Mesendoderm (in vitro differentiated cells): ENCODE results near the gene SAMD15.
A peak's percentile ranks its signal among the peaks of the same experiment; 100 is the strongest.

Source experiments
- DNase-seq: peaks from one replicate; pipeline ENCODE4 v3.0.0; 2013
- H2AK5ac ChIP-seq: 2 replicates; pipeline ENCODE4 v1.6.1; 2013; ENCODE audit warnings: low read length, inconsistent platforms
- H2BK120ac ChIP-seq: 2 replicates; pipeline ENCODE4 v1.6.1; 2013; ENCODE audit warnings: low read depth, mild to moderate bottlenecking, low read length, moderate library complexity, mixed read lengths
- H2BK15ac ChIP-seq: replicated peaks from 2 replicates; pipeline ENCODE4 v1.6.1; 2013; ENCODE audit warnings: low read depth, mild to moderate bottlenecking, moderate library complexity
- H2BK5ac ChIP-seq: 2 replicates; pipeline ENCODE4 v1.6.1; 2013; ENCODE audit warnings: low read length, inconsistent platforms
- H3K18ac ChIP-seq: 2 replicates; pipeline ENCODE4 v1.6.1; 2013; ENCODE audit warnings: mild to moderate bottlenecking, low read length, mixed read lengths
- H3K23ac ChIP-seq: one replicate; pipeline ENCODE4 v1.6.1; 2013; ENCODE audit warnings: low read length
- H3K27ac ChIP-seq: 2 replicates; pipeline ENCODE4 v1.5.1; 2013; ENCODE audit warnings: low read depth, mild to moderate bottlenecking, inconsistent platforms, low read length, moderate library complexity
- H3K27me3 ChIP-seq: 2 replicates; pipeline ENCODE4 v1.6.1; 2013; ENCODE audit warnings: low read length, control low read depth, mild to moderate bottlenecking, inconsistent platforms; ENCODE audit not compliant: insufficient read depth, poor library complexity
- H3K36me3 ChIP-seq: 2 replicates; pipeline ENCODE4 v1.6.1; 2013; ENCODE audit warnings: low read length, inconsistent platforms; ENCODE audit not compliant: control insufficient read depth, insufficient read depth
- H3K4ac ChIP-seq: one replicate; pipeline ENCODE4 v1.6.1; 2013; ENCODE audit warnings: low read depth, mild to moderate bottlenecking, low read length, moderate library complexity
- H3K4me1 ChIP-seq: 2 replicates; pipeline ENCODE4 v1.6.1; 2013; ENCODE audit warnings: low read depth, low read length, inconsistent platforms; ENCODE audit not compliant: control insufficient read depth
- H3K4me2 ChIP-seq: 2 replicates; pipeline ENCODE4 v1.6.1; 2013; ENCODE audit warnings: low read length
- H3K4me3 ChIP-seq: 2 replicates; pipeline ENCODE4 v1.5.1; 2013; ENCODE audit warnings: mild to moderate bottlenecking, low read length
- H3K56ac ChIP-seq: one replicate; pipeline ENCODE4 v1.6.1; 2013; ENCODE audit warnings: low read length
- H3K79me1 ChIP-seq: 2 replicates; pipeline ENCODE4 v1.6.1; 2013; ENCODE audit warnings: low read length, inconsistent platforms
- H3K79me2 ChIP-seq: 2 replicates; pipeline ENCODE4 v1.6.1; 2013; ENCODE audit warnings: mild to moderate bottlenecking, low read length; ENCODE audit not compliant: control insufficient read depth, insufficient read depth
- H3K9ac ChIP-seq: 2 replicates; pipeline ENCODE4 v1.6.1; 2013; ENCODE audit warnings: low read length, inconsistent platforms
- H4K5ac ChIP-seq: one replicate; pipeline ENCODE4 v1.6.1; 2013; ENCODE audit warnings: low read length
- H4K8ac ChIP-seq: one replicate; pipeline ENCODE4 v1.6.1; 2013; ENCODE audit warnings: low read depth, mild to moderate bottlenecking, control low read depth, low read length, moderate library complexity
- WGBS: extraction: QIAGEN DNeasy Blood & Tissue Kit; methylation state at CpG from one replicate; pipeline ENCODE4 v1.1.7; 2013; ENCODE audit warnings: low lambda C conversion rate, missing lambda C conversion rate; ENCODE audit not compliant: insufficient coverage; ENCODE audit errors: extremely low coverage; 5-methylcytosine and 5-hydroxymethylcytosine counted together

Gene SAMD15

DNA sequence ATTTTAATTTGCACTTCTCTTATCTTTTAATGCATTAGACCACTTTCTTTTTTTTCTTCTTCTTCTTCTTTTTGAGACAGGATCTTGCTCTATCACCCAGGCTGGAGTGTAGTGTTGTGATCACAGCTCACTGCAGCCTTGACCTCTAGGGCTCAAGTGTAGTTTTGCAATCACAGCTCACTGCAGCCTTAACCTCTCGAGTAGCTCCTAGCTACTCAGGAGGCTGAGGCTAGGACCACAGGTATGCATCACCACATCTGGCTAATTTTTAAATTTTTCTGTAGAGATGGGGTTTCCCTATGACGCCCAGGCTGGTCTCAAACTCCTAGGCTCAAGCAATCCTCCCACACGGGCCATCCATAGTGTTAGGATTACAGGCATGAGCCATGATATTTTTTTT, 13.0 kb upstream of the SAMD15 start:
- Histone ChIP-seq H4K5ac (no peak overlapping the region), H3K36me3 (no peaks in the 10 kb centered on the region), H2AK5ac (no peak overlapping the region), H3K79me1 (no peaks in the 10 kb centered on the region), H2BK15ac (no peak overlapping the region), H3K9ac (no peak overlapping the region), H4K8ac (no peak overlapping the region), H3K27me3 (no peaks in the 10 kb centered on the region), H3K18ac (no peak overlapping the region), H3K27ac (no peak overlapping the region), H3K4me3 (no peak overlapping the region), H2BK120ac (no peak overlapping the region), H3K4ac (no peak overlapping the region), H3K4me2 (no peak overlapping the region), H3K4me1 (no peaks in the 10 kb centered on the region), H3K79me2 (no peaks in the 10 kb centered on the region), H2BK5ac (no peak overlapping the region), H3K23ac (no peak overlapping the region), H3K56ac (no peak overlapping the region)
- no peak for DNase-seq
- no CpG with 5 or more reads among the region's 3 CpGs for WGBS

DNA sequence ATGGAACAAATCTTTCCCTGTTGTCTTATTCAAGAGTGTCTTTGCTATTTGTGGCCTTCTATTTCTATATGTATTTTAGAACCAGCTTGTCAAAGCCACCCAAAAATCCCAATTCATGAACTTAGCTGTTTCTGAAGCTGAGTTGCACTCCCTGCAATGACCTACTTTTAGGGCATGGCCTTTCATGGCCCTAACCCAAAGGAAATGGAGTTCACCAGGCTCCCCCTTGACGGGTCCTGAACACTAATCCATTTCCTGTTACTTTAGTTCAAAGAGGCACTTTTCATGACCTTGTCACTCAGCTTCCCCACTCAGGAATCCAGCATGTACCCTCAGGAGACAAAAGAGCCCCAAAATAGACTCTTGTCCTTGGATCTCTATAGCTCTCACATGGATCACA, 7.9 kb upstream of the SAMD15 start:
- Histone ChIP-seq H2BK120ac (no peak overlapping the region), H3K4me2 (no peak overlapping the region), H3K79me2 (no peaks in the 10 kb centered on the region), H3K4ac (no peak overlapping the region), H3K18ac (no peak overlapping the region), H2BK15ac (no peak overlapping the region), H2BK5ac (no peak overlapping the region), H3K56ac (no peak overlapping the region), H3K9ac (no peak overlapping the region), H3K79me1 (no peaks in the 10 kb centered on the region), H3K4me1 (no peaks in the 10 kb centered on the region), H3K23ac (no peak overlapping the region), H3K27ac (no peak overlapping the region), H3K27me3 (no peaks in the 10 kb centered on the region), H3K36me3 (no peaks in the 10 kb centered on the region), H2AK5ac (no peak overlapping the region), H4K8ac (no peak overlapping the region), H3K4me3 (no peak overlapping the region), H4K5ac (no peak overlapping the region)
- no CpG with 5 or more reads among the region's 1 CpG for WGBS
- no peak for DNase-seq

DNA sequence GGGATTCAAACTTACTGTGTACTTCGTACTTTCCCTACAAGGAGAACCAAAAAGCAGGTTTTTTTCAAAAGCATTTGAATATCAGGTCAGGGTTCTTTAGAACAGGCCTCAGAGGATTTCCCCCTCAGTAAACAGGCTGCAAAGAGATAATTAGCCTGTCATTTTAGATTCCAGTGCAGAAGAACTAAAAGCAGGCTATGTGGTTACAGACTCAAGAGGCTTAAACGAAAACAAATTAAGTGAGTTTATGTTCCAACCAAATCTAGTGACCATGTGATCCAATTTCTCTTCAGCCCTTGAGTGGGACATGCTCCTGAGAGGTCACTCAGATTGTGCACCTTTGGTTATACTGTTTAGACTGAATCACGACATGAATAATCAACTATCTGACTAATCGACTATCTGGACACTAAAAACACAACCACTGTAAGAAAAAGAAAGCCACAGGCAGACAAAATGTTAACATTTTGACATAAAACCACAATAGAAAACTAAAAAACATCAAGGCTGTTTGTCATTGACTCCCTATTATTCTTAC, 4.8 kb upstream of the SAMD15 start:
- Histone ChIP-seq H3K9ac (no peak overlapping the region), H3K4me1 (peaks cover 3% of the 10 kb centered on the region), H2BK120ac (no peak overlapping the region), H2BK15ac (no peak overlapping the region), H4K5ac (no peak overlapping the region), H3K18ac (no peak overlapping the region), H3K4me2 (no peak overlapping the region), H3K4me3 (no peak overlapping the region), H3K23ac (no peak overlapping the region), H3K79me2 (no peaks in the 10 kb centered on the region), H3K4ac (no peak overlapping the region), H2BK5ac (no peak overlapping the region), H3K27ac (no peak overlapping the region), H4K8ac (no peak overlapping the region), H3K36me3 (no peaks in the 10 kb centered on the region), H2AK5ac (no peak overlapping the region), H3K27me3 (no peaks in the 10 kb centered on the region), H3K56ac (no peak overlapping the region), H3K79me1 (no peaks in the 10 kb centered on the region)
- no CpG with 5 or more reads among the region's 4 CpGs for WGBS
- no peak for DNase-seq

DNA sequence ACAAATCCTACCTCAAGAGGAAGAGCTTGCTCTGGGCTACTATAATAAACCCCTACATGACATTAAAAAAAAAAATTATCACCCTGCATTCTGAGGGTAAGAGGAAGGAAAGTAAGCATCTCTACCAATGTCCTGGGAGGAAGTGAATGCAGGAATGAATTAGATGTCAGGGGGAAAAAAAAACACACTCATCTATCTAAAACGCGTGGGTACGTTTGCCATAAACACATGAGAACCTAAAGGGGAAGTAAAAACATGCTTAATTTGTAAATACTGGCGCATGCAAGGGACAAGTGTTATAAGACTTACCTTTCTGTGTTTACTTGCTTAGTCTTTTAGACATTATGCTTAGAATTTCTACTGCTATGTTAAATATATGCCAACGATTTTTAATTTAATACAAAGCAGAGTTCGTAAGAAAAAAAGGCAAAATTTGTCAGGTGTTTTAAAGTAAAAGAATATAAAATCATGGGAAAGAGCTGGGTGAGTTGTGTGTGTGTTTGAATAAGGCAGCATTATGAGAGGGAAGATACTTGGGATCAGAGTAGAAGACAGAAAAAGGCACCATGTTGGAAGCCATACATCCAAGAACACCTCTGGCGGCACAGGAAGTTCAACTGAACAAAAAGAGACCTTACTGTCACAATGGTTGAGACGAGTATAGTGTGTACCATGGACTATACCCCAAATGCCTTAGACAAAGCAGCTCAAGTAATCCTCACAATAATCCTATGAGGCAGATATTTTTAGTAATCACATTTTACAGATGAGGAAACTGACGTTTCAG, 1.8 kb upstream of the SAMD15 start:
- Histone ChIP-seq H4K8ac (no peak overlapping the region), H2AK5ac (no peak overlapping the region), H4K5ac (no peak overlapping the region), H3K27me3 (no peaks in the 10 kb centered on the region), H2BK15ac (no peak overlapping the region), H3K23ac (no peak overlapping the region), H3K4me3 (no peak overlapping the region), H3K4ac (no peak overlapping the region), H3K79me1 (no peaks in the 10 kb centered on the region), H3K18ac (no peak overlapping the region), H3K4me1 (peaks cover 5% of the 10 kb centered on the region), H3K56ac (no peak overlapping the region), H3K27ac (no peak overlapping the region), H2BK120ac (no peak overlapping the region), H3K4me2 (no peak overlapping the region), H3K79me2 (no peaks in the 10 kb centered on the region), H2BK5ac (no peak overlapping the region), H3K9ac (no peak overlapping the region), H3K36me3 (no peaks in the 10 kb centered on the region)
- DNase-seq: no peak
- no CpG with 5 or more reads among the region's 9 CpGs for WGBS

DNA sequence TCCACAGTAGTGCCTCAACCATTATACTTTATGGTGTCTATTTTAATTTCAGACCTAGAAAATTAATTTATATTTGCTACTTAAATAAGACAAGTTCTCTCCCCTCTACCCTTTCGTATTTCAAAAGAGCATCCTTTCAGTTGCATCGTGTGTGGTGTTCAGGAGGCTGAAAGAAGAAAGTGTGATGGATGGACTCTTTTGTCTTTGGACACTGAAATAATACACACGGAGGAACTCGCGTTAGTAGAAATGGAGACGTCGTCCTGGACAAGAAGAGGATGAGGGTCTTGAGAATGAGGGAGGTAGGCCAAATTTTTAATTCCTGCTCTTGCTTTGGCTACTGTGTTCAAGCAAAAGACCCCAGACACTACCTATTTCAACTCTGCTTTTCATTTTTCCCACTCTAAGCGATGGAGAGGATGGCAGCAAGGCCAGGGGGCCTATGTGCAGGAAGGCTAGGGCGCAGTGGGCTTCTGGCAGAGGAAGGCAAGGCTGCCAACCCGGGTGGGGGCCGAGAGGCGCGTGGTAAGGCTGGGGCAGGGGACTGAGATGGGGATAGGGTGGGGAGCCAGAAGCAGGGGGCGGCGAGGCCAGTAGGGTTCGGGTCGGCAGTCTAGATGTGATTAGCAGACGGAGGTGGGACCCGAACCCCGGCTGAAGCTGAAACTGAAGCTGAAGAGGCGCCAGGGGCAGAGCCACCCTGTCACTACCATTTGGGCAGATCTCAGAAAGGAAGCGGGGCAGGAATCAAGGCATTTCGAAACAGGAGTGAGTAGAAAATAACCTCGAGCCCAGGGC, 1.0 kb upstream of the SAMD15 start:
- Histone ChIP-seq H3K79me2 (no peaks in the 10 kb centered on the region), H2AK5ac (no peak overlapping the region), H3K4ac (no peak overlapping the region), H3K56ac (peak overlapping the region; percentile 98), H3K4me1 (peaks cover 5% of the 10 kb centered on the region), H3K36me3 (no peaks in the 10 kb centered on the region), H3K27me3 (no peaks in the 10 kb centered on the region), H3K79me1 (no peaks in the 10 kb centered on the region), H3K4me2 (peak overlapping the region; percentile 27), H4K8ac (peak overlapping the region; percentile 16), H3K27ac (no peak overlapping the region), H3K23ac (no peak overlapping the region), H3K9ac (peak overlapping the region; percentile 93), H2BK5ac (no peak overlapping the region), H3K18ac (peak overlapping the region; percentile 88), H2BK120ac (no peak overlapping the region), H4K5ac (no peak overlapping the region), H2BK15ac (no peak overlapping the region), H3K4me3 (peak overlapping the region; percentile 90)
- WGBS: no CpG with 5 or more reads among the region's 24 CpGs
- DNase-seq: peak; percentile 34
